HG03064 (cell line): ENCODE results near the gene TSEN15.

Source experiments
- ATAC-seq: cut with Tn5 transposase; IDR thresholded peaks from one replicate; pipeline ENCODE4 v1.9.1; 2021; ENCODE audit warnings: low read depth; ENCODE audit not compliant: unreplicated experiment

TSEN15 gene

DNA sequence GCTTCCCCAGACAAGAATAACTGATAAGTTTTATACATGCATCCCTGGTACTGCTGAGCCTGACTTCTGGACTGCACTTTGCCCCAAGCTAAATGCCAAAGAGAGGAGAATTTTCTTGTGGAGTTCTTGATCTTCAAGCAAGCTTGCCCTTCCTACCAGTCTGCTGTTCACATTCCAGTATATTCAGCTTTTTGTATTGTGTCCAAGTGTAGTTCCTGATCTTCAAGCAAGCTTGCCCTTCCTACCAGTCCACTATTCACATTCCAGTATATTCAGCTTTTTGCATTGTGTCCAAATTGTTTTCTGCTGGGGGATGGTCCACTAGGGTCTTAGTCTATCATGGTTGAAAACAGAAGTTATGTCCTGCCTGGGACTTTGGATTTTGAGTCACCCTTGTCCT is 894 bp upstream of the TSEN15 start:
- ATAC-seq, result no peak

DNA sequence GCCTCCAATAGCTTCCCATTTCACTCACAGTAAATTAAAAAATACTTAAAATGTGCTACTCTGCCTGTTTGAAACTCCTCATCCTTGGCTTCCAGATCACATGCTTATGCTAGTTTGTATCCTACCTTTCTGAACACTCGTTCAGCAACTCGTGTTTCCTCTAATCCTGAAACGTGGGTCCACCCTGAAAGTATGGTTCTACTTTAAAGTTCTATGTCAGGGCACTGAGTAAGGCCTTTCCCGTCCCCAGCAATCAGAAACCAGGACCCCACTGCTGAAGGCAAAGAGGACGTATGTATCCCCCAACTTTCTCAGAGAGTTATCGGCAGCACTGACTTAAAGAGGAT is 419 bp upstream of the TSEN15 start:
- ATAC-seq, result peak; percentile 19

DNA sequence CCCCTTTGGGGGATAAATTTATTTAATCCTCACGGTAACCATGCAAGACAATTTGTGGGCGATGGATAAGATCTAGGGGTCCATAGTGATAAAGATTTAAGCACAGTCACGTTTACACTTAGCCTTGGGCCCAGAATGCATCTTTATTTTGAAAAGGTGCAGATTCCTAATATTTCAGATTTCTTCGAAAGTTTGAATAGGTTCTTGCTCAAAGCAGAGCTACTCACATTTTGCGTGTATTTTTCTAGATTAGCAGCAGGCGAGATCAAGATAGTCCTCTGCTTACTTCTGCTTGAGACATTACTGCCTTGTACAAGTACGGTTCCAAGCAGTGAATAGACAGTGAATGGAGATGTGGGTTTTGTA is 647 bp downstream of the TSEN15 start:
- ATAC-seq, result peak; percentile 9

DNA sequence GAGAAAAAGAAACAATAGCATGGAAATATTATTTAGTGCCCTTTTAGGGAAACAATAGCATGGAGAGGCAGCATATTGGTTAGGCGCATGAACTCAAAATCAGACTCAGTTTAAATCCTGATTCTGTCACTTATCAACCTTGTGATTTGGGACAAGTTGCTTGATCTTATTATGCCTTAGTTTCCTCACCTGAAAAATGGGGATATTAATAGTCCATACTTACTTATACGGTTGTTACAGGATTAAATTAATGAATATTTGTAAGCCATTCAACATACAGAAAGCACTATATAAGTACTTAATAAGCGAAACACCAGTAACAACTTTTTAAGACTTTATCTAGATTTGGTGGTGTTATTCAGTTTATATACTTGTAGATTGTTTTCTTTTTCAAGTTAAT is 1.2 kb downstream of the TSEN15 start:
- no peak for ATAC-seq

DNA sequence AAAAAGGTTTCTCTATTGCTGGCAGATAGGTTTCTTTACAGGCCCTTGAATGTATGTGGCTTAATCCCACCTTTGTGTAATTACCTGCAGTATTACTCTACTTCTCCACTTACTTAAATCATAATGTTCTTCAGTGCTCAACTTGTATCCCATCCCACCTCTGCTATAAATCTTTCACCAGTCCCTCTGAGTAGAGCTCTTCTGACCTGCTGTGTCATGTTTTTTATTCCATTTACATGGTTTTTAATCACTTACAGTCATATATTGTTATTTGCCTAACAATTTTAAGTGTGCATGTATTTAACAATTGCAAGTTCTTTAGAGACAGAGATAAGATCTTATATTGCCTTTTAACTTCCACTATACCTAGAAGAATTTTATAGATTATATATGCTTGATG is 2.4 kb downstream of the TSEN15 start:
- ATAC-seq, result no peak

DNA sequence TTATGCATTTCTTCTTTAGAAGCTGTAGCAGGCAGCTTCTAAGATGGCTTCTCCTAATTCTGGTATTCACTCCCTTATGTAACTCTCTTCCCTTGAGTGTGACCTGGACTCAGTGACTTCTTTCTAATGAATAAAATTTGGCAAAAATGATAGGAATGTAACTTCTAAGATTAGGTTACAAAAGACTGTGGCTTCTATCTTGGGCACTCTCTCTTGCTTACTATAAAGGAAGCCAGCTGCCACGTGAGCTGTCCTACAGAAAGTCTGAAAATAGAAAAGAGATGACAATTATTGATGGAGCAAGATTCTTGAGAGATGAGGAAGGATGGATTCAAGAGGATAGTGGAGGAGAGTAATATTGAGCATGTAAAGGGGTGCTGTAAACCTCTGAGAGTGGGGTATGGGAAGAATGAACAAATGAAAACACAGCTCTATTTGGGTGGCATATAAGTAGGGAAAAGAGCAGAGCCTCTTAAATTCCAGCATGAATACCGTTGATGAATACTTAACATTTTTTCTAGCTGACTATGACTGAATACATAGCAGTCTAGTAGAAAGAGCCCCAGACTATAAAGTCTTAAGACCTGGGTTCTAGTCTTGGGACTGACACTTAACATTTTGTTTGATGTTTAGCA is 5.5 kb downstream of the TSEN15 start:
- no peak for ATAC-seq

DNA sequence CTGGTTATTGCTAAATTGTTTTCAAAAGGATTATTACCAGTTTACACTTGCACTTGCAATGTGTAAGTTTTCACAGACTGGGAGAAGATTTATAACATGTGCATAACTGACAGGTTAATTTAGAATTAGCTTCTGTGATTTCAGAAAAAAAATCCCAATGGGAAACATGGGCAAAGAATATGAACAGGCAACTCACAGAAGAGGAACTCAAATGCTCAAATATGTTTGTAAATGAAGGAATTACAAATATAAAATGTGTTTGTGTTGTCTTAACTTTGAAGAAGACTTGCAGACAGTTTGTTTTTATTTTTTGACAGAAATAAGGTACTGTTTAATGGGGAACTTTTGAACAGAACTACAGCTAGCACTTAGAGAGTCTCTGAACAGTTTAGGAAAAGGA is 8.4 kb downstream of the TSEN15 start:
- no peak for ATAC-seq

DNA sequence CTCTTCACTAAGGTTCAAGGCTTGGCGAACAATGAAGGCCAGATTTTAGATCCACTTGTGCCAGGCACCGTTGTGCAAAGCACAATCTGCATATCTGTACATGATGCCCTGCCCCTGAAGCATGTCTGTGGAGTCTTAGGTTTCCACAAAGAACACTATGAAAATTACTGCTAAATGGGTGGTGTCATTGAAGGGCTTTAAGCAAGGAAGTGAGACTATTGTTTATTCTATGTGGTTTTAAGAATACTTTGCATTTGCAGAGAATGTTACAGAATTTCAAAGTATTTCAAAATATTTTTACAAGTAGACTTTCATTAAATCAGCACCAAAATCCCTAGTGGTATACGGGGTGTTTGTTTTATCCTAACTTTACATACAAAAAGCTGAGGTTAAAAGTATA is 8.8 kb downstream of the TSEN15 start:
- no peak for ATAC-seq

DNA sequence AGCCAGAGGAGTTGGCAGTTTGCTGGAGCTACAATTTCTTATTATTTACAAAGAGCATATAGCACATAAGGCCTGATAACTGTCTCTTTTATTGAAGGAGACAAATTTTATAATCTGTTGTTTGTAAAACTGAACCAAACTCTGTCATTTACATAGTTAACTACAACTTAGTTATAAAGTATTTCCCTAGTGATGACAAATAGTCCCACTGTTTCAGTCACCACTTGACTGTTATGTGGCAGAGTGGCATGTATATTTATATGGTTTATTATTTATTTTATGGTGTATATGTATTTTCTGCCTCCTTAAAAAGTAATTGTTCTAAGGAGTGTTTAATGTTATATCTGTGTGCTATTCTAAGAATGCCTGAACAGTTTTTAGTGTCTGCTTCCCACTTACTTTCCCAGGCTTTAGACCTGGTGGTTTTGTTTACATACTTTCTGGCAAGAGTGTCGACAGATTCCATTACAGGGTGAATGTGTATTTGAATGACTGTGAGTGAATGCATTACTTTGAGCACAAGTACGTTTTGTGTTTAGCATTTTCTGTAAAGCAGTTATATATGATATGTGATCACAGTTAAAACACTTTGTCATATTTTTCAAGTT is 10.0 kb downstream of the TSEN15 start:
- no peak for ATAC-seq

DNA sequence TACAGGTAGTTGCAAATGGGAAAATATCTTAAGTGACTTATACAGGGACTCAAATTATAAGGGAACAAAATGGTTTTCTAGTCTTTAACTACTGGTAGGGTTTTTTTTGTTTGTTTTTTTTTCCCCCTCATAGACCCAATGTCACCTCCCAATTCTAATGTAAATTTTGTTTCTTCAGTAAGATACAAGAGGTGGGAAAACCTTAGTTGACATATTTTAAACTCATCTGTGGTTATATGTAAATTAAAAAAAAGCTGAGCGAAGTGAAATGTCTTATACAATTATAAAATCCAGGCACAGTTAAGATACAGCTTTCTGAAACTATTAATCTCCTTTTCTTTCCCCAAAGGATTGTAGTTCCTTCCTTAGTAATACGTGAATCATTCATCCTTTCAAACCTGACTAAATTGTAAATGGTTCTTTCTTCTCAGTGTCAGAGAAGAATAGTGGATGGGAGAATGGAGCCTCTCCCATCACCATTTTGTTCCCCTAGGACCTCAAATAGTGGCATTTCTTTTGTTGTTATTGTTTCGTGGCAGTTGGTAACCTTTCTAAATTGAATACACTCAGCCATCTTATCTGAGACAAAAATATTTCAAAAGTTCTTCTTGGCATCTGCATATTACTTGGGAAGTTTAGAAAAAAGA is 11.2 kb downstream of the TSEN15 start:
- ATAC-seq, result no peak

DNA sequence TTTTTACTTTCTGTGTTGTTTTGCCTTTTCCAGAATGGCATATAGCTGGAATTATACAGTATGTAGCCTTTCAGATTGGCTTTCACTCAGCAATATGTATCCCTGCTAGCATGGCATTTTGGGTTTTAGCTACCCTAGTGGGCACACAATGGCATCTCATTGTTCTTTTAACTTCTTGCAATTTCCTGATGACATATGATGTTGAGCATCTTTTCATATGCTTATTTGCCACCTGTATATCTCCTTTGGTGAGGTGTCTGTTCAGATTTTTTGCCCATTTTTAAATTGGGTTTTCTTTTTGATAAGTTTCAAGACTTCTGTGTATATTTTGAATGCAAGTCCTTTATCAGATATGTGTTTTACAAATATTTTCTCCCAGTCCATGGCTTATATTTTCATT is 14.0 kb downstream of the TSEN15 start:
- no peak for ATAC-seq

DNA sequence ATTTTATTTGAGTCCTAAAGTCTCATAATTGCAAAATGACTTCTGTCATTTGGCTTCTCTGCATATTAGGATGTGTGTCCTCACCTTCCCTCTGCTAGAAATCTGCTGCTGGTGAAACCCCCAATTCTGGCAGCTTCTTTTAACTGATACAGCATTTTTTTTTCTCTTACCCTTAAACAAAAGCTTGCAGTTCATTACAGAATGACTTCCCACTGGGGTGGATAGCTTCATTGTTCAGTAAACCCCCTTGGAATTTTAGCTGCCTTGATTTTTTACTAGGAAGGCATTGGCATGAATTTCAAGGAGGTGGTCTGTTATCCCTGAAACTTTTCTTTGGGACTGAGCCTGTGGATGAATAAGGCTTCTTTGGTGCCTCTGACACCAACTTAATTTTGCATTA is 16.8 kb downstream of the TSEN15 start:
- no peak for ATAC-seq

DNA sequence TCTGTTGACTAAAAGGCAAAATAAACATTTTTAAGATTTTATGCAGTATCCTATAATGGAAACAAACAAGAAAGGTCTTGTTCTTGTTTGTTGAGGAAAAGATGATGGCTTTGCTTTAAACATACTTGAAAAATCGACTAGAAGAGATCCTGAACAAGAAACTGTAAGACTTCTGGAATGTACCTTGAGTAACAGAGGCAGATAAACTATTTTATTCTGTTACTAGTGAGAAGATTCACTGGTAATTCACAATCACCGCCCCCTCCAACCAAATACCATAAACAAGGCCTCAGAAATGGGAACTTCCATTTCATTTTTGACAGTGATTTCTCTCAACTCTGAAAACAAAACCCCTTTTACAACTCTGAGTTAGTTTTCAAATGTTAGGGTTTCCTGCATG is 18.1 kb downstream of the TSEN15 start:
- ATAC-seq, result no peak

DNA sequence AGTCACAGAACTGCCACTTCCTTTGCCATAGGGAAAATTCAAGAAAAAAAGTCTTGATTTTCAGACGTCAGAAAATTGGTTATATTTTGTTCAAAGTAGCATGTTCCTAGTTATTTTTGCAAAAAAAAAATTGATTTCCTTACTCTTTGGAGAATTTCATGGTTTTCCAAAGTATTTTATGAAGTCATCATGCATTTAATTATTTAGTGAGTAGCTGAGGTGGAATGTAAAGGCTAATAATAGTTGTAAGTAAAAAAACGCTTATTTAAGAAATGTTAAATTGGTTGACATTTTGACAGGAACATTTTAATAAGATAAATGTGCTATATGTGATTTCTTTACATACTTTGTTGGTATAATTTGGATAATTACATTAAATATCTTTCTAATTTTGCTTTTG is 20.8 kb downstream of the TSEN15 start:
- no peak for ATAC-seq

DNA sequence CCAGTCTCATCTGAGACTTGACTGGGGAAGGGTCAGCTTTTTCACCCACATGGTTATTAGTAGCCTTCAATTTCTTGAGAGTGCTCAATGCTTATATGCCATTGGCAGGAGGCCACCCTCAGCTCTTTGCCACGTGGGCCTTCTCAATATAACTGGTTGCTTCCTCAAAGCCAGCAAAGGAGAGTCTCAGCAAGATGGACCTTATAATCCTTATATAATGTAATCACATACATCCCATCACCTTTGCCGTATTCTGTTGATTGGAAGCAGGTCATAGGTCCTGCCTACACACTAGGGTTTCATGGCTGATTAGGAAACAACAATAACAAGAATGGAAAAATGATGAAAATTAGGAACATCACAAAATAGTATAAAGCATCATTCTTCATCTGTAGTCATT is 22.9 kb downstream of the TSEN15 start:
- ATAC-seq, result no peak

DNA sequence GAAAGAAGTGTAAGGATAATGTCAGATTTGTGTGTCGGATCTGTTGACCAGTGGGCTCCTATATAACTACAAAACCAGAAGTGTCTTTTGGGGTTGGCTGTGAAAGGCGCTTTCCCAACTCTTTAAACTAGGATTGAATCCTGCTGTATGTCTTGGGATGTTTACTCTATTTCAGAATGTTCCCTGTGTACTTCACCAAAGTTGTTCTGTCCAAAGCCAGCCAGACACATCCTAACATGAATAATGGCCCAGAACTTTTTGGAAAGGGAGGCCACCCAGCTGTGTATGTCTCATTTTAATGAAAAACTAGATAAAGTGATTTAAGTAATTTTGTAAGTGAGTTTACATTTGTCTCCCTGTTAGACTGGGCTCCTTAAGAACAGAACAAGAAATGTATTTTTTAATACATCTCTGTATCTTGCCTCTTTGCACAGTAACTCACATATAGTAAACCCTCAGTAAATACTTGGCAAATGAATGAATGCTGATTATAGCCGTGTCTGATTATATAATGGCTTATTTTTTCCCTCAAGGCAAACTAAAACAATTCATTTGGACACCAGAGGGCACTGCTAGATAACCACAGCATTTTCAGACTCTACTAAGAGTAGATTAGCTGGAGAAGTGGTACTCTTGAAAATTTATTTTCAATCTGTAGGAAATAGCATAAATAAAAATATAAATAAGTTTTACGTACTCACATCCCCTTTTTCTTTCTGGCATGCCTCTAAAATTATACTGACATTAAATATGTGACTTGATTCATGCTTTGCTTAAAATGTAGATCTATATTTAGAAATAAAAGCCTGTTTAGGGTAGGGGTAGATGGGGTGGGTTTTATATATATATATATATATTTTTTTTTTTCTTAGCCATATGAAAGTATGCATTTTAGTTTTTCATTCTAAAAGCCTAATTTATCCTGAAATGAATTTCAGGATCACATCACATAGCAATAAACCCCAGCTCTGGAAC is 23.8 kb downstream of the TSEN15 start:
- no peak for ATAC-seq

DNA sequence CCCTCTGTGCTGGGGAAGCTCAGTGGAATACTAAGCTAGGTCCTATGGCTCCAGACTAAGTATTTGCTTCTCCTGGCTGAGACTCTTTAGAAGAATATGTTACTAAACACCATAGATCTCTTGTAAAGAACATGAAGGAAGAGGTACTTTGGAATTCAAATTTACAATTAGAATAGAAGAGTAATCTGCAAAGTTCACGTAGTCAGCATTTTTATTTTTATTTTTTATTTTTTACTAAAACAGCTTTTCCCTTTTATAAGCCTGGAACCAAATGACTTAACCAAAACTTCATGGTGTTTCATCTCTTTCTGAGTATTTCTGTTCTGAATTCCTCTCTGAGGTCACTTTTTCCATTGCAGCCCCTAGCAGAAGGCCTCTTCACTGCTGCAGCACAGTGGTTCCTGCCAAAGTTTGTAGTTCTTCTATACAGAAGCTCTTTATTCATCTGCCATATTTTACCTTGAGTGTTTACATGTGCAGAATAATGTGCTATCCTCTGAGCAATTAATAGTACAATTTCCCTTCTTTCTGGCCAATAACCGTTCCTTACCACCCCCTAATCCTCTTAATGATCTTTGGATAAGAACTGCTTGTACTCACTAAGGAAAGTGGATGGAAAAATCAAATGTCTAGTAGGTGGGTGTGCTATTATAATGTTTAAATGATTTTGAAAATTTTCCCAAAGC is 27.2 kb downstream of the TSEN15 start:
- ATAC-seq, result no peak

DNA sequence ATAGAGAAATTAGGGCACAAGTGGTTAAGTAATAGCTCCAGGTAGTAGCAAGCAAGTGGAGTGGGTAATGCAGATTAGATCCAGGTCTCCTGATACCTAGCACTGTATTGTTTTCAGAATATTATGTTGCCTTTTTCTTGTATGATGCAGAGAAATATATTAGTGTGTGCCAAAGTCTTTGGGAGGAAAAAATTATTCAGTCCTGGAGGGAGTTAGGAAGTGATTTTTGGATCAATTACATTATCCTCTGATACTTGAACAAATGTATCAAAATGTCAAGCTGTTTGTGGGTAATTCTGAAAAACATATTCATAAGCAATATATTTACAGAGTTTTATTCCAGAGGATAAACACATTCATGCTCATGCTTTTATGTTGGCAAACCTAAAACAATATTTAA is 28.8 kb downstream of the TSEN15 start:
- ATAC-seq, result no peak

DNA sequence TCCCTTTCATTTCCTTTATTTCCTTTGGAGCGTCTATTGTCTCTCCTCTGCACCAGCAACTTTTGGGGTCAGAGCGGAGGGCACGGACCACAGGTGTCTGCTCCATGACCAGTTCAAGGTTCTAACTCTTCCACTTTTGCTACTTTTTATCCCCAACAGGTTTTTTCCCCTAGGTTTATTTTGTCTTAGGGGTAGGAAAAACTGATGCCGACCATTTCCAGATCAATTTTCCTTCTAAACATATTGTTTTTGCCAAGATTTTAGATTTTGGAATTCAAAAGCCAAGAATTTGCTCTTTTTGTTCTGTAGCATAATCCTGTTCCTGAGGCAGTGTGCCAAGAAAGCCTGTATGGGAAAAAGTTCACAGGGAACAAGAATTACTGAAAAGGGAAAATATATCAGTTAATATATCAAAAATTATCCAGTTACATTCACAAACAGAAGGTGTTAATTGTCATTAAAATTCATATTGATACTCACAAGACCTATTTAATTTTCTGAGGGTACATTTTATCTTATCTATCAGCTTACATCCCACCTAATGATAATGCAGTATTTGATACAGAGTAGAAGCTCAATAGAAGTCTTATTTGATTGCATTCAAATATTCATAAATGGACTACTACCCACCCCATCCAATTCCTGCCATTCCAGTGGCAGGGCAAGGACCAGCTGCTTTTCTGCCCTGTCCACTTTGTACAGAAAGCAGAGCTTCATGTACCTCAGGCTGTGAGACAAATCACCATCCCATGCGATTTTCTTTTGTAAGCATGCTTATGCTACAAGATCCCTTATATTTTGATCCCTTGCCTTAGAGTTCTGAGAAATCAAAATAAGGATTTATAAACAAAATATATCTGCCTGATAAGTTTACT is 31.2 kb downstream of the TSEN15 start:
- no peak for ATAC-seq

DNA sequence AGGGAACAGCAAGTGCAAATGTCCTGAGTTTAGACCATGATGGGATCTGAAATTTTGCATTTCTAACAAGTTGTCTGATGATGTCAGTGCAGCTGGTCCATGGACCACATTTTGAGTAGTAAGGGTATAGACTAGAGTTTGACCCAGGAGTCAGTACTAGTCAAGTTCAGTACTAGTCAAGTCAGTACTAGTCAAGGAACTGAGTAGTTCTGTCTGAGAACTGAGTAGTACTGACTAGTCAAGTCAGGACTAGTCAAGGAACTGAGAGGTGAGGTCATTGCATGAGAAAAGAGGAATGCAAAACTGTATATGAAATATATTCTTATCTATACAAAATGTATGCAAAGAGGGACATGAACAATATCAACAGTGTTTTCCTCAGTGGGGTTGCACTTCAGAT is 34.1 kb downstream of the TSEN15 start:
- no peak for ATAC-seq
